Cardiac muscle cell (in vitro differentiated cells and primary cell): ENCODE measurements around the gene PAMR1. TPM values are rescaled to one million over a fixed set of nuclear protein-coding genes. Genes with fewer than 3 reads are reported as not detected.

Experiments used
- DNase-seq, 2 donors: peaks; one replicate each; pipeline versions ENCODE4 v3.0.0 to v3.0.0-alpha.2; 2010 to 2017; ENCODE audit warnings: low read depth in 1 of 2, low spot score in 1 of 2
- H3K27ac ChIP-seq: fragments of 200-600 bp; sonication (generic); 2 replicates; pipeline ENCODE4 v1.5.1; 2016
- H3K27me3 ChIP-seq: fragments of 200-600 bp; sonication (generic); 2 replicates; pipeline ENCODE4 v1.6.0; 2016; ENCODE audit warnings: control low read depth
- H3K36me3 ChIP-seq: fragments of 200-600 bp; sonication (generic); 2 replicates; pipeline ENCODE4 v1.5.1; 2016; ENCODE audit warnings: control low read depth
- H3K4me1 ChIP-seq: fragments of 200-600 bp; sonication (generic); 2 replicates; pipeline ENCODE4 v1.8.1; 2017; ENCODE audit warnings: low read depth, mild to moderate bottlenecking, mixed run types
- H3K4me3 ChIP-seq: fragments of 200-600 bp; sonication (generic); 2 replicates; pipeline ENCODE4 v1.5.1; 2016; ENCODE audit warnings: mild to moderate bottlenecking
- H3K9me3 ChIP-seq: fragments of 200-600 bp; sonication (generic); 2 replicates; pipeline ENCODE4 v1.5.1; 2017; ENCODE audit warnings: low read depth, mild to moderate bottlenecking, control low read depth
- polyA plus RNA-seq: library from polyadenylated mRNA; unstranded; fragments of >200 nt; fragmentation: Nextera tagmentation; extraction: Ambion mirVana; gene quantifications from 2 replicates; pipeline ENCODE4 v1.2.1, GENCODE V29; 2016
- total RNA-seq: library from RNA; depleted of rRNA; stranded (reverse); fragments of >200 nt; gene quantifications from 2 replicates; pipeline ENCODE4 v1.2.3, GENCODE V29; 2016
- TF ChIP-seq, protein P1 (sequence below): IDR thresholded peaks from 2 replicates; pipeline ENCODE4 v1.5.1; 2012; ENCODE audit warnings: low read depth, mild to moderate bottlenecking, low read length

Gene PAMR1
- total and polyA plus RNA-seq, 2 experiments from 2014 or later, result 0.15 to 0.77 TPM

DNA sequence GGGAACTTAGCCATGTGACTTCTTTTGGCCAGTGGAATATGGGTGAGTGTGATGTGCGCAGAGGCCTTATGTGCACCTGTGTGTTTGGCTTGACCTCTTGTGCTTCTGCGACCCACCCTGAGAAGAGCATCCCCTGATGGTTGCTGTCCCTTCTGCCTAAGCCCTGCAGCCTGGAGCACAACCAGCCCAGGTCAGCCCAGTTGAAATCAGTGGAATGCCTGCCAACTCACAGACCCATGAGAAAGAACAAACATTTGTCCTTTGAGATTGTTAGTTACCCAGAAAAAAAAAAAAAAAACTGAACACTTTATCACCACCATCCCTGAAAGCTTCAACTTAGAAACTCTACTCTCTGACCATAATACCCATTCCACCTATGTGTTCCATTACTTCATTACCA, 38.5 kb downstream of the PAMR1 start:
- no peak overlapping the region for H3K4me3 ChIP-seq
- DNase-seq, result no peak
- H3K27ac ChIP-seq, result no peak overlapping the region
- H3K4me1 ChIP-seq, result no peaks in the 10 kb centered on the region
- H3K9me3 ChIP-seq, result no peaks in the 10 kb centered on the region
- peaks cover 5% of the 10 kb centered on the region for H3K27me3 ChIP-seq
- TF ChIP-seq, protein P1, sequence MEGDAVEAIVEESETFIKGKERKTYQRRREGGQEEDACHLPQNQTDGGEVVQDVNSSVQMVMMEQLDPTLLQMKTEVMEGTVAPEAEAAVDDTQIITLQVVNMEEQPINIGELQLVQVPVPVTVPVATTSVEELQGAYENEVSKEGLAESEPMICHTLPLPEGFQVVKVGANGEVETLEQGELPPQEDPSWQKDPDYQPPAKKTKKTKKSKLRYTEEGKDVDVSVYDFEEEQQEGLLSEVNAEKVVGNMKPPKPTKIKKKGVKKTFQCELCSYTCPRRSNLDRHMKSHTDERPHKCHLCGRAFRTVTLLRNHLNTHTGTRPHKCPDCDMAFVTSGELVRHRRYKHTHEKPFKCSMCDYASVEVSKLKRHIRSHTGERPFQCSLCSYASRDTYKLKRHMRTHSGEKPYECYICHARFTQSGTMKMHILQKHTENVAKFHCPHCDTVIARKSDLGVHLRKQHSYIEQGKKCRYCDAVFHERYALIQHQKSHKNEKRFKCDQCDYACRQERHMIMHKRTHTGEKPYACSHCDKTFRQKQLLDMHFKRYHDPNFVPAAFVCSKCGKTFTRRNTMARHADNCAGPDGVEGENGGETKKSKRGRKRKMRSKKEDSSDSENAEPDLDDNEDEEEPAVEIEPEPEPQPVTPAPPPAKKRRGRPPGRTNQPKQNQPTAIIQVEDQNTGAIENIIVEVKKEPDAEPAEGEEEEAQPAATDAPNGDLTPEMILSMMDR, result no peak
- H3K36me3 ChIP-seq, result no peaks in the 10 kb centered on the region

DNA sequence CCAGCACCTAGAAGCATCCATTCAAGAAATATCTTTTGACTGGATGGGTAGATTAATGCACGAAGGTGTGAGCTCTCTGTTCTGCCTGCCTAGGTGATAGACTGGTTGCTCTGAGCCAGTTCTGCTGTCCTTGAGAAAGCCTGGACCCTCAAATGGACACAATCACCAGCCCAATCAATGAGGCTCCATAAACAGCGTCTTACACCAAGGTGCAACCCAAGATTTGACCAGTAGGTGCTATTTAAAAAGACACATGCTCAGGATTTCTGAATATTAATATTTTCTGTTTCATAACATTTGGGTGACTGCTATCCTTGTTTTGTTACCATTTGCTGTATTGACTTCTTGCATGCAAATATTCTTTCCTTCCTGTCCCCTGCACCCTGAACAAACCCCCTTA, 39.0 kb downstream of the PAMR1 start:
- no peak for DNase-seq
- TF ChIP-seq, protein P1, result no peak
- no peaks in the 10 kb centered on the region for H3K4me1 ChIP-seq
- H3K9me3 ChIP-seq, result no peaks in the 10 kb centered on the region
- H3K27ac ChIP-seq, result no peak overlapping the region
- H3K36me3 ChIP-seq, result no peaks in the 10 kb centered on the region
- H3K27me3 ChIP-seq, result peaks cover 5% of the 10 kb centered on the region
- H3K4me3 ChIP-seq, result no peak overlapping the region

DNA sequence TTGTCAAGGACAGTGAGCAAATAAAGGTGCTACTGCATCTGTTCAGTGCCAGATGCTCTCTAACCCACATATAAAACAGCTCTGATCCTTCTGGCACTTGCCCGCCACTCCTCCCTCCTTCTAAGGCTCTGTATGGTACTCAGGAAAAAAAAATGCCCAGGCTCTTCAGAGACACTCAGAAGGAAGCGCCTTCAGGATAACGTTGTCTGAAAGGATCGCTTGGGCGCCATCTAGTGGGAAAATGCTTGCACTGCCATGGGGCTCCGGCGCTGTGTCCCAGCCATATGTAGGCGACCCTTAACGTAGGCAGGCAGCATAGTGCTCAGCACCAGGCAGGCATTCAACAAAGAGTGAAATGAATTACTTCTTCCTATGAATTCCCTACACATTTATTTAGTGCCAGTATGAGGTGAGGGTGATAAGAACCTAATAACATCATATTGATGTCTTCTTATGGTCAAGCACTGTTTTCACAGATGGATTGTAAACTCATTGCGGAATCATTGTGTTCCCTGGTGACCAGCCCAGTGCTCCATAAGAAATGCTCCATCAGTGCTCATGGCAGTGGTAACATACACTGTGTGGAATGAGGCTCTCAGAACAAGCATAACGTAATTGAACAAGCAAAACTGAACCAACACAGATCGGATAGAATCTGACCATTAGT, 39.6 kb downstream of the PAMR1 start:
- Histone ChIP-seq H3K27me3 (peaks cover 5% of the 10 kb centered on the region), H3K4me3 (no peak overlapping the region), H3K4me1 (no peaks in the 10 kb centered on the region), H3K36me3 (no peaks in the 10 kb centered on the region), H3K27ac (no peak overlapping the region), H3K9me3 (no peaks in the 10 kb centered on the region)
- peak; percentile 83 to 92 for DNase-seq
- TF ChIP-seq, protein P1, result peak; percentile 88

DNA sequence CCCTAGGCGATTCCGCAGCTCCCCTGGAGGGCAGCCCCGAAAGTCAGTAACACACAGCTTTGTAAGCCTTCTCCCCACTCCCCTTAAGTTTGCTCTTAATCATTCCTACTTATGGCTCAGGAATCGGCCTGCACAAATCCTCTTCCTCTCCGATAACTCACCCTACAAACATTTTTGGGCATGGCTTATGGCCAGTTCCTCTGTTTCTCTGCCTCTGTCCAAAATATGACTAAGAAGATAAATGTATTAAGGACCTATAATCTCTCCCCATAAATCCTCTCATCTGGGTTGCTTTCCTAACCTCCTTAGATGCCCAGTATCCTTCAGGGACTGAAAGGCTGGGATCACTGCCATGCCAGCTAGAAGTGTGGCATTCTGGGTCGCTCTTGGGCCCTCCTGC, 41.0 kb downstream of the PAMR1 start:
- H3K9me3 ChIP-seq, result no peaks in the 10 kb centered on the region
- no peak overlapping the region for H3K4me3 ChIP-seq
- TF ChIP-seq, protein P1, result no peak

DNA sequence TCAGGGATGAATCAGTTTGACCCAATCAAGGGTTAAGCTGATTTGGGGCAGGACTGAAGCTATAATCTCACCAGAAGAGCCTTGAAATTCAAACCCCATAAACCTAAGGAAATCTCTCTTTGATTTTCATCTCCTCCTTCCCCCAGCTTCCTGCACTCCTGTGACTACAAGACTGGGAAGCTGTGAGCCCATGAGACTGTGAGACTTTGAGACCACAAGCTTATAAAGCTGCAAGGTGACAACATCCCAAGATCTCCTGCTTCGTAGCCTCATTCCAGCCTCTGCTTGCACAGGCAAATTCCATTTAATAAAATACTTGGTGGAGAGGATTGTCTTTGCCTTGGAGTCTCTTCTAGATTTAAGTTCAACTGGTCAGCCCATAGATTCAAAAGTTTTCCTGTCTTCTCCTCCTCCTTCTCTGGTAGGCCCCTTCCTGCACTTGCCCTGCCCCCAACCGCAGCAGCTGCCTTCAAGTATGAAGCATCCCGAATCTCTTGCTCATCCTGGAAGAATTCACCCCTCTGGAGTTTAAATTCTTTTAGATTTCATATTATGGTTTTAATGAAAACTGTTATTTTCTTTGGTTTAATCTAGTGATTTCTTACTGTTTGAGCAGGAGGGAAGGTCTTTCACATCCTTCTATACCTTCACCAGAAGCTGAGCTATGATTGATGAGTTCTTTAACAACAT, 42.1 kb downstream of the PAMR1 start:
- H3K9me3 ChIP-seq, result no peaks in the 10 kb centered on the region
- H3K27me3 ChIP-seq, result peaks cover 5% of the 10 kb centered on the region
- no peaks in the 10 kb centered on the region for H3K36me3 ChIP-seq
- DNase-seq, result peak in 1 of 2 donors; percentile 25
- no peak overlapping the region for H3K27ac ChIP-seq
- peaks cover under 1% of the 10 kb centered on the region for H3K4me1 ChIP-seq
- TF ChIP-seq, protein P1, result no peak
- no peak overlapping the region for H3K4me3 ChIP-seq

More for the DNA sequence above, 41.0 kb downstream of the PAMR1 start:
- no peak overlapping the region for H3K27ac ChIP-seq
- peak in 1 of 2 donors; percentile 51 for DNase-seq
- H3K4me1 ChIP-seq, result no peaks in the 10 kb centered on the region
- H3K36me3 ChIP-seq, result no peaks in the 10 kb centered on the region
- peaks cover 5% of the 10 kb centered on the region for H3K27me3 ChIP-seq
